Spleen (tissue), 11 donors: ENCODE data around the gene FBXW4. TPM values are rescaled to one million over a fixed set of nuclear protein-coding genes. Genes with fewer than 3 reads are reported as not detected.

Experiments
- DNase-seq: peaks from one replicate; pipeline ENCODE4 v3.0.0-alpha.2; 2020
- H3K27ac ChIP-seq, 8 donors: fragments of 200-600 bp; sonication (generic) in 7 of 8; 1 replicate in 4 of 8; 2 replicates in 4 of 8; pipeline versions ENCODE4 v1.5.0 to v1.8.0; 2016 to 2021; ENCODE audit warnings: inconsistent platforms in 4 of 8, mild to moderate bottlenecking in 4 of 8, moderate library complexity in 1 of 8
- H3K27me3 ChIP-seq, 7 donors: fragments of 200-600 bp; sonication (generic) in 6 of 7; replicated peaks in 1 of 7; 1 replicate in 4 of 7; 2 replicates in 3 of 7; pipeline versions ENCODE4 v1.5.0 to v1.8.0; 2016 to 2021; ENCODE audit warnings: inconsistent platforms in 3 of 7, mild to moderate bottlenecking in 1 of 7
- H3K36me3 ChIP-seq, 6 donors: fragments of 200-600 bp; sonication (generic) in 5 of 6; 1 replicate in 4 of 6; 2 replicates in 2 of 6; pipeline versions ENCODE4 v1.5.0 to v1.8.0; 2016 to 2021; ENCODE audit warnings: inconsistent platforms in 2 of 6
- H3K4me1 ChIP-seq, 6 donors: fragments of 200-600 bp; sonication (generic) in 5 of 6; 1 replicate in 3 of 6; 2 replicates in 3 of 6; pipeline versions ENCODE4 v1.5.0 to v1.8.0; 2016 to 2021; ENCODE audit warnings: inconsistent platforms in 3 of 6
- H3K4me3 ChIP-seq, 8 donors: fragments of 200-600 bp; sonication (generic) in 7 of 8; 1 replicate in 4 of 8; 2 replicates in 4 of 8; pipeline versions ENCODE4 v1.5.0 to v1.8.0; 2016 to 2021; ENCODE audit warnings: inconsistent platforms in 4 of 8, mild to moderate bottlenecking in 4 of 8, moderate library complexity in 2 of 8
- H3K9me3 ChIP-seq, 8 donors: fragments of 200-600 bp; sonication (generic) in 7 of 8; 1 replicate in 4 of 8; 2 replicates in 4 of 8; pipeline versions ENCODE4 v1.5.0 to v1.8.0; 2016 to 2021; ENCODE audit warnings: inconsistent platforms in 4 of 8
- CTCF ChIP-seq, 11 experiments: fragments of 200-600 bp in 7 of 11; fragments of 450-650 bp in 4 of 11; sonication (generic) in 4 of 11; IDR thresholded peaks in 8 of 11; conservative IDR thresholded peaks in 3 of 11; 1 replicate in 7 of 11; 2 replicates in 4 of 11; pipeline versions ENCODE4 v1.4.0 to v1.8.0; 2016 to 2021; ENCODE audit warnings: antibody characterized with exemption in 11 of 11, inconsistent platforms in 4 of 11, mild to moderate bottlenecking in 1 of 11
- POLR2A ChIP-seq, 3 donors: fragments of 450-650 bp; IDR thresholded peaks; one replicate each; pipeline ENCODE4 v1.5.1; 2017; ENCODE audit warnings: antibody characterized with exemption in 3 of 3, mild to moderate bottlenecking in 1 of 3
- POLR2AphosphoS5 ChIP-seq, 3 donors: sonication (generic); formaldehyde crosslinking; IDR thresholded peaks; one replicate each; pipeline ENCODE4 v1.5.1; 2017; ENCODE audit warnings: antibody characterized with exemption in 3 of 3
- WGBS, 5 donors: extraction: QIAGEN DNeasy Blood & Tissue Kit in 3 of 5; methylation state at CpG; one replicate each; pipeline versions ENCODE4 v1.1.5 to v1.1.7; 2013 to 2018; 5-methylcytosine and 5-hydroxymethylcytosine counted together
- intact Hi-C: fragments of 100-400 bp; cut with DNase I; formaldehyde crosslinking; loops from one replicate; pipeline ENCODE4 v1.15.0; 2023; ENCODE audit warnings: low total_unique reads
- polyA plus RNA-seq, 3 donors: library from polyadenylated mRNA; stranded (reverse); fragments of 200-250 nt; gene quantifications; one replicate each; pipeline ENCODE4 v1.2.1, GENCODE V29; 2013
- total RNA-seq, 7 donors: library from RNA; depleted of rRNA in 3 of 7; stranded (reverse); fragments of >200 nt in 3 of 7; fragmentation: NEBNext Ultra II Directional in 4 of 7; extraction: Animal tissue kit (Norgen Biotek cat#: 25700) in 4 of 7; gene quantifications; one replicate each; pipeline versions ENCODE4 v1.1.0 to v1.2.1, GENCODE V29; 2016 to 2021
- donor health status: healthy with polysubstance abuse.
- donor health status: DM: no; HTN: no; CAD: no; lungs with moderate emphysema.
- donor health status: DM: no; HTN: no; CAD: no.
- donor health status: Bipolar disorder and iron deficiency.
- donor health status: healthy.
- donor health status: DM: no; HTN: no; CAD: no.
- donor health status: DM: yes; HTN: yes; CAD: no.

The FBXW4 gene
- total and polyA plus RNA-seq, 10 donors, result 24.1 to 78.1 (median 54.8) TPM

- DNase-seq, result no peak
- TF ChIP-seq POLR2A (IDR thresholded peaks at IDR 0.05) (no peak), POLR2AphosphoS5 (IDR thresholded peaks at IDR 0.05) (no peak), CTCF (IDR thresholded peaks at IDR 0.05 in 8 of 11, conservative IDR thresholded peaks at IDR 0.05 in 3 of 11) (no peak)
- Histone ChIP-seq H3K9me3 (no peaks in the 10 kb centered on the region), H3K27ac (no peak overlapping the region), H3K36me3 (no peaks in the 10 kb centered on the region), H3K4me3 (no peak overlapping the region), H3K27me3 (no peaks in the 10 kb centered on the region), H3K4me1 (no peaks in the 10 kb centered on the region)
- intact Hi-C loops, result no loop called here
- WGBS, 5 donors, result 87 to 99% (median 98%) methylated on average over 3 of the region's 3 CpGs
These were observed 28.2 kb upstream of the FBXW4 start for GRCh38 chr10:101723176-101723575.

GRCh38 chr10:101721806-101722205 is 26.8 kb upstream of the FBXW4 start:
- Histone ChIP-seq H3K9me3 (no peaks in the 10 kb centered on the region), H3K4me1 (no peaks in the 10 kb centered on the region), H3K27ac (no peak overlapping the region), H3K36me3 (no peaks in the 10 kb centered on the region), H3K4me3 (no peak overlapping the region), H3K27me3 (no peaks in the 10 kb centered on the region)
- no peak for DNase-seq
- TF ChIP-seq CTCF (IDR thresholded peaks at IDR 0.05 in 8 of 11, conservative IDR thresholded peaks at IDR 0.05 in 3 of 11) (no peak), POLR2AphosphoS5 (IDR thresholded peaks at IDR 0.05) (no peak), POLR2A (IDR thresholded peaks at IDR 0.05) (no peak)
- WGBS, 5 donors, result 86 to 98% (median 93%) methylated on average over 2 of the region's 2 CpGs
- intact Hi-C loops, result no loop called here

- intact Hi-C loops, result no loop called here
- 87 to 93% (median 91%) methylated on average over 6 of the region's 6 CpGs for WGBS, 5 donors
- H3K27me3 ChIP-seq, result peaks cover 0 to 2% (median 0%) of the 10 kb centered on the region in 7 donors
These were observed 25.7 kb upstream of the FBXW4 start for GRCh38 chr10:101720606-101721230.

More at GRCh38 chr10:101720606-101721230, 25.7 kb upstream of the FBXW4 start:
- Histone ChIP-seq H3K4me3 (no peak overlapping the region), H3K9me3 (no peaks in the 10 kb centered on the region), H3K36me3 (no peaks in the 10 kb centered on the region), H3K4me1 (no peaks in the 10 kb centered on the region), H3K27ac (no peak overlapping the region)
- no peak for TF ChIP-seq POLR2A (IDR thresholded peaks at IDR 0.05)
- TF ChIP-seq POLR2AphosphoS5 (IDR thresholded peaks at IDR 0.05), result no peak
- no peak for TF ChIP-seq CTCF (IDR thresholded peaks at IDR 0.05 in 8 of 11, conservative IDR thresholded peaks at IDR 0.05 in 3 of 11)
- DNase-seq, result no peak
